Ishikawa (cell line): Measurements from ENCODE around the gene CRTC3.

Source experiments
- CEBPB ChIP-seq: IDR thresholded peaks from 2 replicates; pipeline ENCODE4 v1.6.1; 2012
- EGR1 ChIP-seq: IDR thresholded peaks from 2 replicates; pipeline ENCODE4 v1.6.1; 2012
- EP300 ChIP-seq: IDR thresholded peaks from 2 replicates; pipeline ENCODE4 v1.6.1; 2012; ENCODE audit warnings: borderline replicate concordance
- MAX ChIP-seq: IDR thresholded peaks from 2 replicates; pipeline ENCODE4 v1.6.1; 2012
- RAD21 ChIP-seq: IDR thresholded peaks from 2 replicates; pipeline ENCODE4 v1.6.1; 2012; ENCODE audit warnings: low read depth
- REST ChIP-seq: IDR thresholded peaks from 2 replicates; pipeline ENCODE4 v1.6.1; 2012; ENCODE audit warnings: low read depth, mild to moderate bottlenecking
- TAF1 ChIP-seq: IDR thresholded peaks from 2 replicates; pipeline ENCODE4 v1.6.1; 2012; ENCODE audit warnings: low read depth, mild to moderate bottlenecking
- TCF12 ChIP-seq: IDR thresholded peaks from 2 replicates; pipeline ENCODE4 v1.6.1; 2012; ENCODE audit warnings: low read depth

- no peak for TF ChIP-seq TCF12
- TF ChIP-seq REST: no peak
- no peak for TF ChIP-seq TAF1
- TF ChIP-seq MAX: no peak
- TF ChIP-seq EP300: no peak
- TF ChIP-seq CEBPB: no peak
- TF ChIP-seq RAD21: no peak
- TF ChIP-seq EGR1: no peak
Measured at GRCh38 chr15:90681056-90681455, 151.3 kb downstream of the CRTC3 start.
